Activated T-helper 2 cell treated with anti-CD3 and anti-CD28 coated beads, Interferon-gamma antibody, Interleukin-2, Interleukin-4, amounts not matched to agents 10 μg/mL and 5 μg/mL and 100 μg/mL, durations not matched to agents 14 hours and 24 hours and 36 hours (primary cell): Measurements from ENCODE around the gene MAP2. TPM values are rescaled to one million over a fixed set of nuclear protein-coding genes. Genes with fewer than 3 reads are reported as not detected.

Source experiments
- DNase-seq: peaks from one replicate; pipeline ENCODE4 v3.0.0; 2021; ENCODE audit warnings: low spot score
- H3K27ac Mint-ChIP-seq: one replicate; pipeline ENCODE4 v1.8.0; 2021; ENCODE audit warnings: mixed read lengths
- H3K27me3 Mint-ChIP-seq: one replicate; pipeline ENCODE4 v1.8.0; 2021; ENCODE audit warnings: low read depth, mixed read lengths
- H3K36me3 Mint-ChIP-seq: one replicate; pipeline ENCODE4 v1.8.0; 2021; ENCODE audit warnings: low read depth, mixed read lengths
- H3K4me1 Mint-ChIP-seq: one replicate; pipeline ENCODE4 v1.8.0; 2021; ENCODE audit warnings: low read depth, mixed read lengths
- H3K4me3 Mint-ChIP-seq: one replicate; pipeline ENCODE4 v1.8.0; 2021; ENCODE audit warnings: low read depth, mild to moderate bottlenecking, moderate library complexity, mixed read lengths
- H3K9me3 Mint-ChIP-seq: one replicate; pipeline ENCODE4 v1.8.0; 2021; ENCODE audit warnings: mixed read lengths
- intact Hi-C: fragments of 100-400 bp; cut with micrococcal nuclease; formaldehyde crosslinking; loops from one replicate; pipeline ENCODE4 v1.15.1; 2023
- total RNA-seq: library from RNA; stranded (reverse); gene quantifications from 2 replicates; pipeline ENCODE4 v1.2.3, GENCODE V29; 2022

The MAP2 gene
- total RNA-seq, 1 donor from 2014 or later: not detected

DNA sequence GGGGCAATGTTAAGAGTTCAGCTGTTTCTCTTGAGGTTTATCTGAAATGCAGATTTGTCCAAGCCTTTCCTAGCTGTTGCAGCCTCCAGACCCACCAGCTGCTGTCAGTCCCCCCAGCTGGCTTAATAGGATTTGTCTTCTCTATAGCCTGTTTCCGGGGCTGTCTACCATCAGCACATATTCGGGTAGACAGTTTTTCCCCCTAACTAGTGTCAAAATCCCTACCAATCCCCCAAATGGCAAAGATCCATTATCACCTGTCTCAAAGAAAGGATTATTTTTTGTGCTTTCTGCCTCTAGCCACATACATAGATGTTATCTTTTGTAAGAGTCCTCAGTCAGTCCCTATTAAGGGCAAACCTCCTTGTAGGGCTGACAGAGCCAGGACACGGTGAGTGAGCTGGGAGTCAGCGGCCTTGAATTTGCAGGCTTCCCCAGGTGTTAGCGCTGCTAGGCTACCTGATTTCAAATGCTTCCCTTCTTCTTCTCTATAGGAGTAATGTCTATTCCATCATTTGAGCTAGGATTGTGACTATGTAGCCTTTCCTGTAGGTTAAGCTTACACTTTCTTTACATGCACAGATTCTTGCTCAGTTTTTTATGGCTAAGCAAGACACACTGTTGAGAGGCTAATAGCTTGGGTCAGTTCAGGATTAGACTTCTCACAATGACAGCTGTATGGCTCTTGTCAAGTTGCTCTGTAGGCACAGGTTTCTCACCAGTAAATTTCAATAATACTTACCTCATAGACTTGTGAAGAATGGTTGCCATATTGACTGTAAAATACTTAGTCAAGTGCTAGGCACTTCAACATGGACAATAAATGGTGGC is 176.7 kb downstream of the MAP2 start:
- Mint-ChIP-seq H3K27me3 (no peaks in the 10 kb centered on the region), H3K4me1 (no peaks in the 10 kb centered on the region), H3K9me3 (no peaks in the 10 kb centered on the region), H3K36me3 (no peaks in the 10 kb centered on the region), H3K27ac (no peak overlapping the region), H3K4me3 (no peak overlapping the region)
- DNase-seq: no peak
- intact Hi-C loops: no loop called here

- H3K4me1 Mint-ChIP-seq: no peaks in the 10 kb centered on the region
Measured at GRCh38 chr2:209601497-209601896, 177.7 kb downstream of the MAP2 start.

DNA sequence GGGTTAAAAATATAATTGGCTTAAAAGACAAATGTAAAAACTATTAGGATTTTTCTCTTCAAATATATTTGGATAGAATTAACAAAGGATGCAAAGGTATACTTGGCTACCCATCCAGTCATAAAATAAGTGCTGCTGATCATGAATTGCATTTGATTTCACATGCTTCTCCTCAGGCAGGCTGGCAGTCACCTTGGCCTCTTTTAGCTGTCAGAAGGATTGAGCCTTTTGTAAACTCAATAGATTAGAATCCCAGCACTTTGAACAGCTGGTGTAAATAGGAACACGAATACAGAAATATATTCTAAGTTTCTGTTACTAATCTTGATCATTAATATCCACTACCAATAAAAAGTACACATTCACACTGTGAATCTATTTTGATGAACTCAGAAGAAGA is 178.4 kb downstream of the MAP2 start:
- no peaks in the 10 kb centered on the region for H3K9me3 Mint-ChIP-seq
- H3K4me1 Mint-ChIP-seq: no peaks in the 10 kb centered on the region
- no peaks in the 10 kb centered on the region for H3K27me3 Mint-ChIP-seq
- H3K4me3 Mint-ChIP-seq: no peak overlapping the region
- no peaks in the 10 kb centered on the region for H3K36me3 Mint-ChIP-seq
- no peak for DNase-seq
- intact Hi-C loops: no loop called here
- no peak overlapping the region for H3K27ac Mint-ChIP-seq

More at GRCh38 chr2:209601497-209601896, 177.7 kb downstream of the MAP2 start:
- no peak overlapping the region for H3K27ac Mint-ChIP-seq
- DNase-seq: no peak
- H3K4me3 Mint-ChIP-seq: no peak overlapping the region
- H3K27me3 Mint-ChIP-seq: no peaks in the 10 kb centered on the region
- no peaks in the 10 kb centered on the region for H3K9me3 Mint-ChIP-seq
- intact Hi-C loops: no loop called here
- no peaks in the 10 kb centered on the region for H3K36me3 Mint-ChIP-seq

DNA sequence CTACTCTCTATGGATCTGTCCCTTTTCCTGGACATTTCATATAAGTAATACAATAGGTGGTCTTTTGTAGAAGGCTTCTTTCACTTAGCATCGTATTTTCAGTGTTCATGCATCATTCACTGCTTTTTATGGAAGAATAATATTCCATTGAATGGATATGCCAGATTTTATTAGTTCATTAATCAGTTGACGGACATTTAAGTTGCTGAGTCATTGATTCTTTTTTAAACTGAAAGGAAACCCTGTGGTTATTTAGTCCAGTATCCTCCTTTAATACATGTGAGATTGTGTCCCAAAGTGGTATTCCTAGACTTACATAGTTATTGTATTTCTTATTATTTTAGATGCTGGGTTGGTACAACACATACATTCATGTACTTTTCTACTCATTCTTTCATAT is 185.7 kb downstream of the MAP2 start:
- no peak for DNase-seq
- H3K27ac Mint-ChIP-seq: no peak overlapping the region
- H3K36me3 Mint-ChIP-seq: no peaks in the 10 kb centered on the region
- intact Hi-C loops: no loop called here
- H3K9me3 Mint-ChIP-seq: no peaks in the 10 kb centered on the region
- H3K4me1 Mint-ChIP-seq: no peaks in the 10 kb centered on the region
- no peaks in the 10 kb centered on the region for H3K27me3 Mint-ChIP-seq
- H3K4me3 Mint-ChIP-seq: no peak overlapping the region

DNA sequence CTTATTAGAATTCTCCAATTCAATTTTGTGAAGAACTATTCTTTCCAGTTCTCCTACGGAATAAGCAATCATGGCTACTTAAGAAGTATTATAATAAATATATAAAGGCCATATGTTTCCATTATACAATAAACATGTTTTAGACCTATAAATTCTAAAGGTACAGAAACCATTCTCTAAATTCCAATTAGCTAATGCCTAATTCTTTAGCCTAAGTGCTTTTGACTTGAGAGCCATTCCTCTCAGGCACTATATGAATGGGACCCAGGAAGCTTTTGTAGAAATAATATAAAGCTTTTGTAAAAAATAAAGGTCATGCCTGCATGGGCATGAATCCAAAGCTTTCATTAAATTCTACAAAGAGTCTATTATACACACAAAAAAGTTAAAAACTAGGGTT is 186.8 kb downstream of the MAP2 start:
- Mint-ChIP-seq H3K4me1 (no peaks in the 10 kb centered on the region), H3K27ac (no peak overlapping the region), H3K27me3 (no peaks in the 10 kb centered on the region), H3K36me3 (no peaks in the 10 kb centered on the region), H3K4me3 (no peak overlapping the region), H3K9me3 (no peaks in the 10 kb centered on the region)
- no peak for DNase-seq
- intact Hi-C loops: no loop called here

- DNase-seq: no peak
- no peak overlapping the region for H3K27ac Mint-ChIP-seq
- H3K27me3 Mint-ChIP-seq: no peaks in the 10 kb centered on the region
- no peak overlapping the region for H3K4me3 Mint-ChIP-seq
- no peaks in the 10 kb centered on the region for H3K9me3 Mint-ChIP-seq
- no peaks in the 10 kb centered on the region for H3K4me1 Mint-ChIP-seq
- H3K36me3 Mint-ChIP-seq: no peaks in the 10 kb centered on the region
- intact Hi-C loops: no loop called here
Measured at GRCh38 chr2:209613649-209614305, 189.9 kb downstream of the MAP2 start.

- no peaks in the 10 kb centered on the region for H3K9me3 Mint-ChIP-seq
Measured at GRCh38 chr2:209614690-209615369, 191.0 kb downstream of the MAP2 start.

DNA sequence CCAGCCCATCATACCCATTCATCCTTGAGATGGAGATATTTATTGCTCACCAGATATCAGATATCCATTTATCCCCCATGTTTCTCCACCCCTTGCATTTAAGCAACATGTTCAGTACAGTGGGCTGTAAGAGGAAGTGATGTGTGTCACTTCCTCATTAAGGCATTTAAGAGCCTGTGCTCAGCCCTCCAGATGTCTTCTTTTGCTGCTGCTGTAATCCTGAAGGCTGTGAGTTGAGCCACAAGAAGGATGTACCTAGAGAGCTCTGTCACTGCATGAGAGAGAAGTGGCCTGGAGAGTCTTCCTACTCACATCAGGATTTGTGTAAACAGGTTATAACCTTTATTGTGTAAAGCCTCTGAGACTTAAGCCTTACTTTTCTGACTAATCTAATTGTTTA is 195.9 kb downstream of the MAP2 start:
- DNase-seq: no peak
- intact Hi-C loops: no loop called here
- Mint-ChIP-seq H3K4me1 (no peaks in the 10 kb centered on the region), H3K36me3 (no peaks in the 10 kb centered on the region), H3K27ac (no peak overlapping the region), H3K4me3 (no peak overlapping the region), H3K9me3 (no peaks in the 10 kb centered on the region), H3K27me3 (no peaks in the 10 kb centered on the region)

More at GRCh38 chr2:209614690-209615369, 191.0 kb downstream of the MAP2 start:
- Mint-ChIP-seq H3K27me3 (no peaks in the 10 kb centered on the region), H3K4me3 (no peak overlapping the region), H3K4me1 (no peaks in the 10 kb centered on the region), H3K36me3 (no peaks in the 10 kb centered on the region), H3K27ac (no peak overlapping the region)
- intact Hi-C loops: no loop called here
- no peak for DNase-seq

- DNase-seq: no peak
- no peak overlapping the region for H3K27ac Mint-ChIP-seq
- H3K9me3 Mint-ChIP-seq: no peaks in the 10 kb centered on the region
- H3K4me1 Mint-ChIP-seq: no peaks in the 10 kb centered on the region
- no peak overlapping the region for H3K4me3 Mint-ChIP-seq
- no peaks in the 10 kb centered on the region for H3K36me3 Mint-ChIP-seq
- intact Hi-C loops: no loop called here
- H3K27me3 Mint-ChIP-seq: no peaks in the 10 kb centered on the region
Measured at GRCh38 chr2:209624192-209624938, 200.5 kb downstream of the MAP2 start.

DNA sequence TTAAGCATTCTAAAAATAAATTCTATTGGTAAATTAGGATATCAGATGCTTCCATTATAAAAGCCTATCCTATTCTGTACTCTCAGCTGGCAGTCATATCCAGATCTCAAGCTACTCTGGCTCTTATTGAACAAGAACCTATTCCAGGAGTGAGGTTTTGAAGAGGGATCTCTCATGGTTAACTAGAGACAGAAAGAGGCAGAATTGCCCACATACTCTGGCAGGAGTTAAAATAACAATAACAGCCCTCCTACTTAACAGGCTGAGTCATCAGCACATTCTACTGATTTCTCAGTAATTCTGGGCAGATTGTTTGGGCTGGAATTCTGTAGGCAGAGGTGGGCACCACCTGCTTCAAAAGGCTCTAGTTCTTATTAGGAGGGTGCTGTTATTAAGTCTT is 205.8 kb downstream of the MAP2 start:
- intact Hi-C loops: no loop called here
- Mint-ChIP-seq H3K4me3 (no peak overlapping the region), H3K9me3 (no peaks in the 10 kb centered on the region), H3K36me3 (no peaks in the 10 kb centered on the region), H3K27me3 (no peaks in the 10 kb centered on the region), H3K4me1 (no peaks in the 10 kb centered on the region), H3K27ac (no peak overlapping the region)
- no peak for DNase-seq

GRCh38 chr2:209633911-209634310 is 210.1 kb downstream of the MAP2 start:
- no peaks in the 10 kb centered on the region for H3K36me3 Mint-ChIP-seq
- no peaks in the 10 kb centered on the region for H3K4me1 Mint-ChIP-seq
- intact Hi-C loops: no loop called here
- no peak overlapping the region for H3K4me3 Mint-ChIP-seq
- no peak for DNase-seq
- no peaks in the 10 kb centered on the region for H3K9me3 Mint-ChIP-seq
- no peak overlapping the region for H3K27ac Mint-ChIP-seq
- H3K27me3 Mint-ChIP-seq: no peaks in the 10 kb centered on the region

DNA sequence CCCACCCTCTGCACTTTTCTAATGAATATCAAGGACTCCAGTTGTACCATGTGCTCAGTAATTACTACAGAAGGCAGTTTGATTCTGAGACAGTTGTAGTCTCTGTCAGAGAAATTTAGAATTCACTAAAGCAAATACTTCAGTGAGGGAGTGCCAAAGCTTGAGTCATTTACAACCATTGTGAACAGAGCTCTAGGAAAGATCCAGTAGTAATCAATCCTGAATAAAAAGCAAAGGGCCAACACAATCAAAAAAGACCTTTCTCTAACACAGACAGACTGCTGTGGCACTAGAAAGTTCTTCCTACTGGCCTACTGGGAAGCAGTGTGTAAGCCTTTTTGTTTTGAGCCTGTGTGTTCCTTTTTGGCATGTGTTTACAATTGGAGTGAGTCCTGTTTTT is 212.2 kb downstream of the MAP2 start:
- Mint-ChIP-seq H3K4me3 (no peak overlapping the region), H3K9me3 (no peaks in the 10 kb centered on the region), H3K27me3 (no peaks in the 10 kb centered on the region), H3K27ac (no peak overlapping the region), H3K36me3 (no peaks in the 10 kb centered on the region), H3K4me1 (no peaks in the 10 kb centered on the region)
- no peak for DNase-seq
- intact Hi-C loops: no loop called here
